Ishikawa (cell line): Measurements from ENCODE around the gene TRUB2.

Source experiments
- CEBPB ChIP-seq: IDR thresholded peaks from 2 replicates; pipeline ENCODE4 v1.6.1; 2012
- CREB1 ChIP-seq: IDR thresholded peaks from 2 replicates; pipeline ENCODE4 v1.6.1; 2012; ENCODE audit warnings: low read depth
- EGR1 ChIP-seq: IDR thresholded peaks from 2 replicates; pipeline ENCODE4 v1.6.1; 2012
- EP300 ChIP-seq: IDR thresholded peaks from 2 replicates; pipeline ENCODE4 v1.6.1; 2012; ENCODE audit warnings: borderline replicate concordance
- FOXM1 ChIP-seq: IDR thresholded peaks from 2 replicates; pipeline ENCODE4 v1.6.1; 2012; ENCODE audit warnings: low read depth, borderline replicate concordance
- NFIC ChIP-seq: IDR thresholded peaks from 2 replicates; pipeline ENCODE4 v1.6.1; 2012
- RAD21 ChIP-seq: IDR thresholded peaks from 2 replicates; pipeline ENCODE4 v1.6.1; 2012; ENCODE audit warnings: low read depth
- REST ChIP-seq: IDR thresholded peaks from 2 replicates; pipeline ENCODE4 v1.6.1; 2012; ENCODE audit warnings: low read depth, mild to moderate bottlenecking
- TAF1 ChIP-seq: IDR thresholded peaks from 2 replicates; pipeline ENCODE4 v1.6.1; 2012; ENCODE audit warnings: low read depth, mild to moderate bottlenecking
- TCF12 ChIP-seq: IDR thresholded peaks from 2 replicates; pipeline ENCODE4 v1.6.1; 2012; ENCODE audit warnings: low read depth
- TEAD4 ChIP-seq: IDR thresholded peaks from 2 replicates; pipeline ENCODE4 v1.6.1; 2012
- USF1 ChIP-seq: IDR thresholded peaks from 2 replicates; pipeline ENCODE4 v1.6.1; 2012
- YY1 ChIP-seq: IDR thresholded peaks from 2 replicates; pipeline ENCODE4 v1.6.1; 2012; ENCODE audit warnings: low read depth
- ZBTB7A ChIP-seq: IDR thresholded peaks from 2 replicates; pipeline ENCODE4 v1.6.1; 2012; ENCODE audit warnings: low read depth
- TF ChIP-seq, protein P1 (sequence below): IDR thresholded peaks from 2 replicates; pipeline ENCODE4 v1.6.1; 2012

Gene TRUB2

GRCh38 chr9:128304136-128304970 is 17.9 kb downstream of the TRUB2 start:
- TF ChIP-seq EGR1 (no peak), TCF12 (no peak), REST (no peak), NFIC (no peak), TAF1 (no peak), USF1 (no peak), EP300 (no peak), TEAD4 (no peak), YY1 (no peak), CEBPB (no peak), RAD21 (no peak), CREB1 (no peak), ZBTB7A (no peak), FOXM1 (no peak)
- TF ChIP-seq, protein P1, sequence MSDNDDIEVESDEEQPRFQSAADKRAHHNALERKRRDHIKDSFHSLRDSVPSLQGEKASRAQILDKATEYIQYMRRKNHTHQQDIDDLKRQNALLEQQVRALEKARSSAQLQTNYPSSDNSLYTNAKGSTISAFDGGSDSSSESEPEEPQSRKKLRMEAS, result no peak

GRCh38 chr9:128298535-128299482 is 23.4 kb downstream of the TRUB2 start:
- no peak for TF ChIP-seq TCF12
- TF ChIP-seq YY1, result no peak
- TF ChIP-seq CEBPB, result no peak
- no peak for TF ChIP-seq CREB1
- TF ChIP-seq, protein P1, result no peak
- no peak for TF ChIP-seq NFIC
- no peak for TF ChIP-seq FOXM1
- TF ChIP-seq RAD21, result no peak
- TF ChIP-seq EP300, result no peak
- no peak for TF ChIP-seq REST
- TF ChIP-seq TAF1, result no peak
- no peak for TF ChIP-seq EGR1
- TF ChIP-seq ZBTB7A, result no peak
- no peak for TF ChIP-seq USF1

DNA sequence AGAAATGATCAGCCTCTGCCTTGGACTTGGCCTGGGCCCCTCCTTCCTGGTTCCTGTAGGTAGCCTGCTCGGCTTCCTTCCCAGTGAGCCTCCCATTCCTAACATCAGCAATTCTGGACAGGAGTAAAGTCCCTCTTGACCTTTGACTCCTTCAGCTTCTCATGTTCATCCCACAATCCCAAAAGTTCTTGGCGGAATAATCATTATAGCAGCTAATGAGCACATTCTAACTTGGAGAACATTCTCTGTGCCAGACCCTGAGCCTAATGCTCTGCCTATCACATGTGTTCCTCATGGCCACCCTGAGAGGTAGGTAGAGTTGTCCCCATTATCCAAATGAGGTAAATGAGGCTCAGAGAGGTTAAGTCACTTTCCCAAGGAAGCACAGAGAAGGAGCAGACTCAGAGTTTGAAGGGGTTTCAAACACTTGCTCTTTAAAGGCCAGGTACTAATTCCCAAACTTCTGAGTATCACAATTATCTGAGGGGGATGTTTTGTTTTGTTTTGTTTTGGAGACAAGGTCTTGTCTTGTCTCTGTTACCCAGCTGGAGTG is 24.9 kb downstream of the TRUB2 start:
- no peak for TF ChIP-seq ZBTB7A
- no peak for TF ChIP-seq YY1
- TF ChIP-seq NFIC, result no peak
- no peak for TF ChIP-seq FOXM1

GRCh38 chr9:128296340-128297220 is 25.7 kb downstream of the TRUB2 start:
- TF ChIP-seq NFIC, result no peak
- TF ChIP-seq TAF1, result no peak
- TF ChIP-seq USF1, result no peak
- no peak for TF ChIP-seq CEBPB
- no peak for TF ChIP-seq TCF12
- TF ChIP-seq YY1, result no peak
- TF ChIP-seq FOXM1, result no peak
- TF ChIP-seq TEAD4, result no peak
- TF ChIP-seq EP300, result no peak
- no peak for TF ChIP-seq EGR1
- TF ChIP-seq, protein P1, result no peak
- TF ChIP-seq REST, result no peak
- TF ChIP-seq ZBTB7A, result no peak
